ENCODE data around the gene SCUBE1.

DNA sequence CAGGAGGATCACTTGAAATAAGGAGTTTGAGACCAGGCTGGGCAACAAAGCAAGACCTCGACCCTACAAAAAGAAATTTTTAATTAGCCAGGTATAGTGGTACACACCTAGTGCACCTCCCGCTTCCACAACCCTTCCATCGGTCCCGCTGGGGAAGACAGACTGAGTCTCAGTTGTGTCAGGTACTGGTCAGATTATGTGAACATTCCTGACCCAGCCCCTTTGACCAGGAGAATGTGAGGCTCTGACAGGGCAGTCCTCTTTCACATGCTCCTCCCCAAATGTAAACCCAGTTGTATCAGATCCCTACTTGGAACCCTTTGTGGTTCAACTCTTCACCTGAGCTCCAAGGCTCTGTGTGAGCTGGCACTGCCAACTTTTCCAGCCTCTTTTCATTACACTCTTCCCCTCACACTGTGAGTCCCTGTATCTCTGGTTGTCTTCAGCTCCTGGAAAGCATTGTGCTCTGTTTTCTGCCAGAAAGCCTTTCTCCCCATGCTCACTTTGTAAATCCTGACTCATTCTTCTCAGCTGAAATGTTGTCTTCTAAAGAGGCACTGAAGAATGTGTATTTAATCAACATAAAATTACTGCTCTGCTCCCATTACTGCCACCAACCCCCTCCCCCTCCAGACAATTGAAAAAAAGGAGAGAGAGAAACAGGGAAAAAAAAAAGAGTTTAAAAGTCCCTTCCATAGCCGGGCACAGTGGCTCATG lies 154.2 kb downstream of the SCUBE1 start:
- TF ChIP-seq, protein P1, sequence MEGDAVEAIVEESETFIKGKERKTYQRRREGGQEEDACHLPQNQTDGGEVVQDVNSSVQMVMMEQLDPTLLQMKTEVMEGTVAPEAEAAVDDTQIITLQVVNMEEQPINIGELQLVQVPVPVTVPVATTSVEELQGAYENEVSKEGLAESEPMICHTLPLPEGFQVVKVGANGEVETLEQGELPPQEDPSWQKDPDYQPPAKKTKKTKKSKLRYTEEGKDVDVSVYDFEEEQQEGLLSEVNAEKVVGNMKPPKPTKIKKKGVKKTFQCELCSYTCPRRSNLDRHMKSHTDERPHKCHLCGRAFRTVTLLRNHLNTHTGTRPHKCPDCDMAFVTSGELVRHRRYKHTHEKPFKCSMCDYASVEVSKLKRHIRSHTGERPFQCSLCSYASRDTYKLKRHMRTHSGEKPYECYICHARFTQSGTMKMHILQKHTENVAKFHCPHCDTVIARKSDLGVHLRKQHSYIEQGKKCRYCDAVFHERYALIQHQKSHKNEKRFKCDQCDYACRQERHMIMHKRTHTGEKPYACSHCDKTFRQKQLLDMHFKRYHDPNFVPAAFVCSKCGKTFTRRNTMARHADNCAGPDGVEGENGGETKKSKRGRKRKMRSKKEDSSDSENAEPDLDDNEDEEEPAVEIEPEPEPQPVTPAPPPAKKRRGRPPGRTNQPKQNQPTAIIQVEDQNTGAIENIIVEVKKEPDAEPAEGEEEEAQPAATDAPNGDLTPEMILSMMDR (IDR thresholded peaks at IDR 0.05; ENCODE audit: low read length) = no peak
- TF ChIP-seq EZH2 (IDR thresholded peaks at IDR 0.05; ENCODE audit: borderline replicate concordance, low read length) = no peak

All from OCI-LY1 (cell line).